Activated CD8-positive, alpha-beta T cell treated with anti-CD3 and anti-CD28 coated beads, Interleukin-2, amount 10 ng/mL, durations not matched to agents 7 days and 5 days (primary cell): ENCODE data around the gene DCANP1. TPM values are rescaled to one million over a fixed set of nuclear protein-coding genes. Genes with fewer than 3 reads are reported as not detected.

ENCODE experiments used
- ATAC-seq: fragments of 150-1000 bp; cut with Tn5 transposase; one replicate; pipeline ENCODE4 v1.10.0; 2021; ENCODE audit warnings: moderate library complexity
- CTCF ChIA-PET: fragments of 350-600 bp; sonication (Branson Sonifier 250); formaldehyde crosslinking; loops from one replicate; lab custom pipeline; 2021; ENCODE audit warnings: antibody characterized with exemption; lab: Charles Lee
- POLR2A ChIA-PET: fragments of 350-600 bp; sonication (Branson Sonifier 250); formaldehyde crosslinking; loops from one replicate; lab custom pipeline; 2021; ENCODE audit warnings: antibody characterized with exemption; lab: Charles Lee
- DNase-seq: peaks from one replicate; pipeline ENCODE4 v3.0.0-alpha.2; 2020
- H3K27ac Mint-ChIP-seq: one replicate; pipeline ENCODE4 v1.8.0; 2021; ENCODE audit warnings: mild to moderate bottlenecking, mixed read lengths
- H3K27me3 Mint-ChIP-seq: one replicate; pipeline ENCODE4 v1.8.0; 2021; ENCODE audit warnings: low read depth, mixed read lengths
- H3K36me3 Mint-ChIP-seq: one replicate; pipeline ENCODE4 v1.8.0; 2021; ENCODE audit warnings: low read depth, mixed read lengths
- H3K4me1 Mint-ChIP-seq: one replicate; pipeline ENCODE4 v1.8.0; 2021; ENCODE audit warnings: low read depth, mixed read lengths
- H3K4me3 Mint-ChIP-seq: one replicate; pipeline ENCODE4 v1.8.0; 2021; ENCODE audit warnings: mild to moderate bottlenecking, mixed read lengths
- H3K9me3 Mint-ChIP-seq: one replicate; pipeline ENCODE4 v1.8.0; 2022; ENCODE audit warnings: mixed read lengths; ENCODE audit not compliant: insufficient read depth
- total RNA-seq, 2 experiments: library from RNA; stranded (reverse); gene quantifications; one replicate each; pipeline ENCODE4 v1.2.3, GENCODE V29; 2021

DCANP1 gene
- total RNA-seq, 2 experiments from 2014 or later, result not detected

GRCh38 chr5:135476615-135477581 lies 29.8 kb upstream of the DCANP1 start:
- ATAC-seq, result no peak
- peaks cover 16% of the 10 kb centered on the region for H3K27me3 Mint-ChIP-seq
- ChIA-PET CTCF (interaction anchor here (1.1 to 1.2 kb wide), 2 partner anchors 11 kb away, joined by 4 to 6 read pairs; no protein-coding TSS in a partner anchor), POLR2A (no interaction called here)
- no peaks in the 10 kb centered on the region for H3K4me1 Mint-ChIP-seq
- H3K36me3 Mint-ChIP-seq, result no peaks in the 10 kb centered on the region
- no peak overlapping the region for H3K4me3 Mint-ChIP-seq
- H3K9me3 Mint-ChIP-seq, result no peaks in the 10 kb centered on the region
- H3K27ac Mint-ChIP-seq, result no peak overlapping the region
- DNase-seq, result no peak

- Mint-ChIP-seq H3K27ac (no peak overlapping the region), H3K36me3 (no peaks in the 10 kb centered on the region), H3K27me3 (peaks cover 31% of the 10 kb centered on the region), H3K9me3 (no peaks in the 10 kb centered on the region), H3K4me3 (no peak overlapping the region), H3K4me1 (no peaks in the 10 kb centered on the region)
- CTCF ChIA-PET, result interaction anchor here (1.0 to 1.4 kb wide), 3 partner anchors 12 to 78 kb away, joined by 4 to 7 read pairs (median 4); no protein-coding TSS in a partner anchor
- ATAC-seq (no peak), DNase-seq (no peak)
- POLR2A ChIA-PET, result no interaction called here
Measured at GRCh38 chr5:135473956-135474670, 27.0 kb upstream of the DCANP1 start.

GRCh38 chr5:135472141-135472540 lies 25.0 kb upstream of the DCANP1 start:
- peaks cover 39% of the 10 kb centered on the region for H3K27me3 Mint-ChIP-seq
- ChIA-PET CTCF (no interaction called here), POLR2A (no interaction called here)
- no peaks in the 10 kb centered on the region for H3K4me1 Mint-ChIP-seq
- DNase-seq (no peak), ATAC-seq (no peak)
- no peak overlapping the region for H3K4me3 Mint-ChIP-seq
- H3K36me3 Mint-ChIP-seq, result no peaks in the 10 kb centered on the region
- no peaks in the 10 kb centered on the region for H3K9me3 Mint-ChIP-seq
- no peak overlapping the region for H3K27ac Mint-ChIP-seq

GRCh38 chr5:135471726-135472125 lies 24.6 kb upstream of the DCANP1 start:
- Mint-ChIP-seq H3K36me3 (no peaks in the 10 kb centered on the region), H3K27ac (no peak overlapping the region), H3K9me3 (no peaks in the 10 kb centered on the region), H3K4me3 (no peak overlapping the region), H3K27me3 (peaks cover 37% of the 10 kb centered on the region), H3K4me1 (no peaks in the 10 kb centered on the region)
- POLR2A ChIA-PET, result no interaction called here
- CTCF ChIA-PET, result no interaction called here
- ATAC-seq, result no peak
- DNase-seq, result no peak

GRCh38 chr5:135469911-135470310 lies 22.8 kb upstream of the DCANP1 start:
- CTCF ChIA-PET, result interaction anchor here (0.7 to 1.3 kb wide), 5 partner anchors 9 to 95 kb away, joined by 3 to 4 read pairs (median 3); no protein-coding TSS in a partner anchor
- H3K36me3 Mint-ChIP-seq, result no peaks in the 10 kb centered on the region

GRCh38 chr5:135468541-135468940 lies 21.4 kb upstream of the DCANP1 start:
- ATAC-seq (no peak), DNase-seq (no peak)
- Mint-ChIP-seq H3K27me3 (peaks cover 51% of the 10 kb centered on the region), H3K36me3 (no peaks in the 10 kb centered on the region), H3K27ac (no peak overlapping the region), H3K9me3 (no peaks in the 10 kb centered on the region), H3K4me1 (peaks cover 5% of the 10 kb centered on the region), H3K4me3 (no peak overlapping the region)
- ChIA-PET POLR2A (no interaction called here), CTCF (interaction anchor here (14.2 kb wide), 1 partner anchor 90 kb away, joined by 553 read pairs; no protein-coding TSS in a partner anchor)

More at GRCh38 chr5:135469911-135470310, 22.8 kb upstream of the DCANP1 start:
- POLR2A ChIA-PET, result no interaction called here
- H3K27me3 Mint-ChIP-seq, result peaks cover 43% of the 10 kb centered on the region
- no peaks in the 10 kb centered on the region for H3K9me3 Mint-ChIP-seq
- no peak overlapping the region for H3K4me3 Mint-ChIP-seq
- DNase-seq, result no peak
- peaks cover 5% of the 10 kb centered on the region for H3K4me1 Mint-ChIP-seq
- ATAC-seq, result no peak
- no peak overlapping the region for H3K27ac Mint-ChIP-seq

- ChIA-PET POLR2A (no interaction called here), CTCF (interaction anchor here (14.2 kb wide), 1 partner anchor 90 kb away, joined by 553 read pairs; no protein-coding TSS in a partner anchor)
- Mint-ChIP-seq H3K4me1 (peaks cover 5% of the 10 kb centered on the region), H3K36me3 (no peaks in the 10 kb centered on the region), H3K4me3 (no peak overlapping the region), H3K27ac (no peak overlapping the region), H3K27me3 (peaks cover 53% of the 10 kb centered on the region), H3K9me3 (no peaks in the 10 kb centered on the region)
- DNase-seq, result no peak
- no peak for ATAC-seq
Measured at GRCh38 chr5:135467871-135468485, 20.8 kb upstream of the DCANP1 start.

- ChIA-PET CTCF (interaction anchor here (1.0 to 14.2 kb wide), 9 partner anchors 9 to 363 kb away, joined by 3 to 553 read pairs (median 5); no protein-coding TSS in a partner anchor), POLR2A (no interaction called here)
- H3K9me3 Mint-ChIP-seq, result no peaks in the 10 kb centered on the region
- peaks cover 5% of the 10 kb centered on the region for H3K4me1 Mint-ChIP-seq
- no peak overlapping the region for H3K27ac Mint-ChIP-seq
- no peak overlapping the region for H3K4me3 Mint-ChIP-seq
- ATAC-seq (no peak), DNase-seq (no peak)
- H3K27me3 Mint-ChIP-seq, result peaks cover 51% of the 10 kb centered on the region
- H3K36me3 Mint-ChIP-seq, result no peaks in the 10 kb centered on the region
Measured at GRCh38 chr5:135467051-135467625, 20.0 kb upstream of the DCANP1 start.

GRCh38 chr5:135466178-135467050 lies 19.3 kb upstream of the DCANP1 start:
- POLR2A ChIA-PET, result no interaction called here
- no peak overlapping the region for H3K4me3 Mint-ChIP-seq
- ATAC-seq (peak; percentile 86), DNase-seq (peak; percentile 78)
- CTCF ChIA-PET, result interaction anchor here (0.7 to 14.2 kb wide), 20 partner anchors 9 to 364 kb away, joined by 3 to 553 read pairs (median 5); no protein-coding TSS in a partner anchor
- no peaks in the 10 kb centered on the region for H3K9me3 Mint-ChIP-seq
- peaks cover 46% of the 10 kb centered on the region for H3K27me3 Mint-ChIP-seq
- H3K36me3 Mint-ChIP-seq, result no peaks in the 10 kb centered on the region
- H3K27ac Mint-ChIP-seq, result no peak overlapping the region
- H3K4me1 Mint-ChIP-seq, result peaks cover 5% of the 10 kb centered on the region

GRCh38 chr5:135465391-135466122 lies 18.4 kb upstream of the DCANP1 start:
- H3K4me3 Mint-ChIP-seq, result no peak overlapping the region
- H3K27ac Mint-ChIP-seq, result no peak overlapping the region
- DNase-seq (no peak), ATAC-seq (no peak)
- H3K36me3 Mint-ChIP-seq, result no peaks in the 10 kb centered on the region
- H3K4me1 Mint-ChIP-seq, result peaks cover 5% of the 10 kb centered on the region
- ChIA-PET POLR2A (no interaction called here), CTCF (interaction anchor here (0.8 to 14.2 kb wide), 16 partner anchors 8 to 365 kb away, joined by 3 to 553 read pairs (median 5); no protein-coding TSS in a partner anchor)
- H3K9me3 Mint-ChIP-seq, result no peaks in the 10 kb centered on the region
- H3K27me3 Mint-ChIP-seq, result peaks cover 46% of the 10 kb centered on the region
